ENCODE data around the gene RALA.

DNA sequence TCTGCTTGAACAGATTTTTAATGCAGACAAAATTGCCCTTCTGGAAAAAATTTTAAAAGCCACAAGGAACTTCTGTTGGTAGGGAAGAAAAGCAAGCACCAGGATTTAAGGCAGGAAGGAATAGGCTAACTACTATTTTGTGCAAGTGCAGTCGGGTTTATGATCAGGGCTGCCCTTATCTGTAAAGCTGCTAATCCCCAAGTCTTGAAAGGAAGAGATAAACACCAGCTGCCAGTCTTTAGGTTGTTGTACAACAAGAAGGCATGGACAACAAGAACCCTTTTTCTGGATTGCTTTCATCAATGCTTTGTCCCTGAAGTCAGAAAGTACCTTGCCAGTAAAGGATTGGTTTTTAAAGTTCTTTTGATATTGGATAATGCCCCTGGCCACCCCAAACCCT lies 40.7 kb downstream of the RALA start:
- no peak for TF ChIP-seq POLR2A (IDR thresholded peaks at IDR 0.05; ENCODE audit: low read length)
- TF ChIP-seq GATA1 (IDR thresholded peaks at IDR 0.05; ENCODE audit: low read depth, low read length) = no peak
